Activated CD8-positive, alpha-beta T cell treated with anti-CD3 and anti-CD28 coated beads for 36 hours (primary cell): ENCODE measurements around the gene ANKRD52. TPM values are rescaled to one million over a fixed set of nuclear protein-coding genes. Genes with fewer than 3 reads are reported as not detected.

Experiments
- ATAC-seq: fragments of 200-7000 bp; cut with Tn5 transposase; one replicate; pipeline ENCODE4 v1.10.0; 2021; ENCODE audit warnings: mild to moderate bottlenecking, moderate library complexity
- CTCF ChIA-PET: fragments of 350-600 bp; sonication (Branson Sonifier 250); formaldehyde crosslinking; loops from one replicate; lab custom pipeline; 2021; ENCODE audit warnings: antibody characterized with exemption; lab: Charles Lee
- POLR2A ChIA-PET: fragments of 350-600 bp; sonication (Branson Sonifier 250); formaldehyde crosslinking; loops from one replicate; lab custom pipeline; 2021; ENCODE audit warnings: antibody characterized with exemption; lab: Charles Lee
- DNase-seq: peaks from one replicate; pipeline ENCODE4 v3.0.0-alpha.2; 2020
- H3K27ac Mint-ChIP-seq: one replicate; pipeline ENCODE4 v1.8.0; 2021; ENCODE audit warnings: mild to moderate bottlenecking, mixed read lengths
- H3K27me3 Mint-ChIP-seq: one replicate; pipeline ENCODE4 v1.8.0; 2021; ENCODE audit warnings: mixed read lengths
- H3K36me3 Mint-ChIP-seq: one replicate; pipeline ENCODE4 v1.8.0; 2021; ENCODE audit warnings: low read depth, mixed read lengths
- H3K4me1 Mint-ChIP-seq: one replicate; pipeline ENCODE4 v1.8.0; 2021; ENCODE audit warnings: low read depth, mixed read lengths
- H3K4me3 Mint-ChIP-seq: one replicate; pipeline ENCODE4 v1.8.0; 2021; ENCODE audit warnings: mild to moderate bottlenecking, moderate library complexity, mixed read lengths
- H3K9me3 Mint-ChIP-seq: one replicate; pipeline ENCODE4 v1.8.0; 2021; ENCODE audit warnings: mixed read lengths
- CTCF ChIP-seq: fragments of 200-600 bp; IDR thresholded peaks from one replicate; pipeline ENCODE4 v1.8.0; 2022; ENCODE audit warnings: antibody characterized with exemption, mild to moderate bottlenecking
- intact Hi-C: fragments of 100-400 bp; cut with micrococcal nuclease; formaldehyde crosslinking; loops from one replicate; pipeline ENCODE4 v1.10.0; 2022
- total RNA-seq, 2 experiments: library from RNA; stranded (reverse); gene quantifications; one replicate each; pipeline ENCODE4 v1.2.3, GENCODE V29; 2021

Gene ANKRD52
- total RNA-seq, 2 experiments from 2014 or later = 23.3 to 31.3 TPM

GRCh38 chr12:56189099-56189917 is 68.9 kb downstream of the ANKRD52 start, which contains the start of gene SMARCC2:
Gene SMARCC2, minus strand, starts transcription at chr12:56189483. Its CDS starts 22 bp downstream, at chr12:56189461.
- peak; percentile 76 for TF ChIP-seq CTCF
- peaks cover 40% of the 10 kb centered on the region for H3K4me1 Mint-ChIP-seq
- intact Hi-C loops = loop anchor here (2.0 kb wide), 1 partner anchor 71 kb away; the partner anchor contains the start of gene ZC3H10
- no peaks in the 10 kb centered on the region for H3K9me3 Mint-ChIP-seq
- ChIA-PET POLR2A (interaction anchor here (0.6 to 5.7 kb wide), 27 partner anchors 8 to 406 kb away, joined by 3 to 68 read pairs (median 5); partner anchors contain the start of genes ANKRD52, COQ10A, ESYT1 and MYL6), CTCF (interaction anchor here (0.6 to 5.8 kb wide), 44 partner anchors 8 to 450 kb away, joined by 3 to 110 read pairs (median 6); partner anchors contain the start of genes ANKRD52, CNPY2, ERBB3 and ESYT1)
- H3K27ac Mint-ChIP-seq = peak within 1 kb of the TSS; percentile 98
- peak within 1 kb of the TSS; percentile 92 for H3K4me3 Mint-ChIP-seq
- ATAC-seq = peak; percentile 84
- H3K27me3 Mint-ChIP-seq = peaks cover 2% of the 10 kb centered on the region
- peaks cover 32% of the 10 kb centered on the region for H3K36me3 Mint-ChIP-seq
- DNase-seq = peak; percentile 91

GRCh38 chr12:56188778-56189098 is 69.4 kb downstream of the ANKRD52 start:
- DNase-seq = no peak
- H3K36me3 Mint-ChIP-seq = peaks cover 36% of the 10 kb centered on the region
- ATAC-seq = no peak

GRCh38 chr12:56188131-56188777 is 69.9 kb downstream of the ANKRD52 start:
- ChIA-PET CTCF (interaction anchor here (0.8 to 5.8 kb wide), 18 partner anchors 7 to 172 kb away, joined by 3 to 110 read pairs (median 6); partner anchors contain the start of genes CNPY2, COQ10A, ERBB3 and ESYT1), POLR2A (interaction anchor here (0.6 to 5.7 kb wide), 21 partner anchors 9 to 367 kb away, joined by 3 to 68 read pairs (median 5); partner anchors contain the start of genes ANKRD52, COQ10A, ESYT1 and MYL6)
- ATAC-seq = no peak
- intact Hi-C loops = loop anchor here (2.0 kb wide), 1 partner anchor 69 kb away; the partner anchor contains the start of gene ZC3H10
- Mint-ChIP-seq H3K4me3 (peak overlapping the region; percentile 92), H3K4me1 (peaks cover 37% of the 10 kb centered on the region), H3K27ac (peak overlapping the region; percentile 91), H3K9me3 (no peaks in the 10 kb centered on the region), H3K27me3 (peaks cover 2% of the 10 kb centered on the region), H3K36me3 (peaks cover 36% of the 10 kb centered on the region)
- no peak for DNase-seq
- TF ChIP-seq CTCF = no peak

More at GRCh38 chr12:56188778-56189098, 69.4 kb downstream of the ANKRD52 start:
- POLR2A ChIA-PET = interaction anchor here (0.6 to 5.7 kb wide), 18 partner anchors 9 to 367 kb away, joined by 3 to 68 read pairs (median 7); partner anchors contain the start of genes ANKRD52, COQ10A, ESYT1 and MYL6
- peak overlapping the region; percentile 92 for H3K4me3 Mint-ChIP-seq
- H3K9me3 Mint-ChIP-seq = no peaks in the 10 kb centered on the region
- peak overlapping the region; percentile 91 for H3K27ac Mint-ChIP-seq
- intact Hi-C loops = loop anchor here (2.0 kb wide), 1 partner anchor 70 kb away; the partner anchor contains the start of gene ZC3H10
- H3K4me1 Mint-ChIP-seq = peaks cover 40% of the 10 kb centered on the region
- CTCF ChIA-PET = interaction anchor here (0.8 to 5.8 kb wide), 33 partner anchors 8 to 449 kb away, joined by 3 to 110 read pairs (median 6); partner anchors contain the start of genes ANKRD52, CNPY2, ERBB3 and ESYT1
- H3K27me3 Mint-ChIP-seq = peaks cover 2% of the 10 kb centered on the region
- no peak for TF ChIP-seq CTCF

Other genes with a start within 250 kb of the ANKRD52 start
- gene IKZF4, start 237.3 kb downstream of the ANKRD52 start, total RNA-seq = 10 to 100 TPM; 20.5 to 20.8 TPM
- gene RPS26, start 216.5 kb downstream of the ANKRD52 start, total RNA-seq = 10 to 100 TPM; 29.7 to 29.8 TPM
- gene ERBB3, start 178.2 kb downstream of the ANKRD52 start, total RNA-seq = under 1 TPM; 0.98 to 0.99 TPM
- gene PA2G4, start 153.8 kb downstream of the ANKRD52 start, total RNA-seq = 100 to 1,000 TPM; 447 to 455 TPM
- gene RPL41, start 141.8 kb downstream of the ANKRD52 start, total RNA-seq = 1,000 to 10,000 TPM; 5,401 to 5,452 TPM
- 1 to 10 TPM; 6.8 to 7.2 TPM for gene ZC3H10, start 140.1 kb downstream of the ANKRD52 start, total RNA-seq
- 100 to 1,000 TPM; 154 to 160 TPM for gene ESYT1, start 130.1 kb downstream of the ANKRD52 start, total RNA-seq
- gene MYL6B, start 105.8 kb downstream of the ANKRD52 start, total RNA-seq = 10 to 100 TPM; 60.3 to 66.9 TPM
- 100 to 1,000 TPM; 647 to 663 TPM for gene MYL6, start 100.0 kb downstream of the ANKRD52 start, total RNA-seq
- 10 to 100 TPM; 79.3 to 87.9 TPM for gene SMARCC2, start 68.9 kb downstream of the ANKRD52 start, total RNA-seq
- 10 to 100 TPM; 23.4 to 27.4 TPM for gene RNF41, start 36.5 kb downstream of the ANKRD52 start, total RNA-seq
- gene NABP2, start 34.0 kb downstream of the ANKRD52 start, total RNA-seq = 10 to 100 TPM; 58.7 to 60.2 TPM
- under 1 TPM; 0.41 to 0.54 TPM for gene SLC39A5, start 28.3 kb downstream of the ANKRD52 start, total RNA-seq
- gene COQ10A, start 8.6 kb upstream of the ANKRD52 start, total RNA-seq = 1 to 10 TPM; 7.9 to 9.6 TPM
- gene CS, start 41.9 kb upstream of the ANKRD52 start, total RNA-seq = 100 to 1,000 TPM; 292 to 297 TPM
- 10 to 100 TPM; 81.0 to 81.7 TPM for gene CNPY2, start 57.6 kb upstream of the ANKRD52 start, total RNA-seq
- gene PAN2, start 75.6 kb upstream of the ANKRD52 start, total RNA-seq = 10 to 100 TPM; 55.7 to 69.0 TPM
- gene IL23A, start 80.5 kb upstream of the ANKRD52 start, total RNA-seq = 10 to 100 TPM; 41.3 to 41.5 TPM
- 10 to 100 TPM; 64.4 to 69.7 TPM for gene STAT2, start 101.7 kb upstream of the ANKRD52 start, total RNA-seq
- gene APOF, start 104.5 kb upstream of the ANKRD52 start, total RNA-seq = not detected
- 10 to 100 TPM; 48.7 to 49.2 TPM for gene TIMELESS, start 191.0 kb upstream of the ANKRD52 start, total RNA-seq
- gene MIP, start 196.3 kb upstream of the ANKRD52 start, total RNA-seq = not detected
- gene SPRYD4, start 210.2 kb upstream of the ANKRD52 start, total RNA-seq = 1 to 10 TPM; 3.2 to 3.3 TPM
- 1 to 10 TPM; 5.2 to 7.3 TPM for gene GLS2, start 229.8 kb upstream of the ANKRD52 start, total RNA-seq